ENCODE data around the gene OR2B2.
"Not testable (repeated sequence)": the region's sequence is repeated elsewhere in the genome, so short reads cannot be mapped to it uniquely, and the experiment has no call there.

OR2B2 gene

DNA sequence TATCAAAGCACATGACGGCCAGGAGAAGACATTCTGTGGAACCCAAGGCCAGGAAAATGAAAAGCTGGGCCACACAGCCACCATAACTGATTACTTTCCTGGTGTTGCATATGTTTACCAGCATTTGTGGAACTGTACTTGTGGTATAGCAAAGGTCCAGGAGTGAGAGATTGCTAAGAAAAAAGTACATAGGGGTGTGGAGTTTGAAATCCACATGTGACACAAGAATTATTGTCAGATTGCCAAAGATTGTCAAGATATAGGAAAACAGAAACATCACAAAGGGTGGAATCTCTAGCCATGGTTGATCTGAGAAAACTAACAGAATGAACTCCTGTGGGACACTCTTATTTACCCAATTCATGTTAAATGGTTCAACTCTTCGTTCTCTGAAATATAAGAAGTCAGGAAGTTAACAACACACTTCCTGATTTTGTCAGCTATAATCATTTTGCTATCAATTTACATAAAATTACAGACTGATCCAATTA is at the start of gene OR2B2:
Gene OR2B2 (minus strand): TSS at position 441 of the 491 bp plus-strand sequence. CDS start 77 bp downstream, at position 364.
- no peak for DNase-seq (ENCODE audit: low spot score)

DNA sequence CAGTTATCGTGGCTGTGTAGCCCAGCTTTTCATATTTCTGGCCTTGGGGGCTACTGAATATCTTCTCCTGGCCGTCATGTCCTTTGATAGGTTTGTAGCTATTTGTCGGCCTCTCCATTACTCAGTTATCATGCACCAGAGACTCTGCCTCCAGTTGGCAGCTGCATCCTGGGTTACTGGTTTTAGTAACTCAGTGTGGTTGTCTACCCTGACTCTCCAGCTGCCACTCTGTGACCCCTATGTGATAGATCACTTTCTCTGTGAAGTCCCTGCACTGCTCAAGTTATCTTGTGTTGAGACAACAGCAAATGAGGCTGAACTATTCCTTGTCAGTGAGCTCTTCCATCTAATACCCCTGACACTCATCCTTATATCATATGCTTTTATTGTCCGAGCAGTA is 45.3 kb upstream of the OR2B2 start:
- DNase-seq (ENCODE audit: low spot score): no peak

GRCh38 chr6:27956941-27957340 is 44.7 kb upstream of the OR2B2 start, which contains the start of gene OR2B6:
OR2B6 (plus strand) TSS chr6:27957241; CDS start chr6:27957241, 0 bp downstream.
- DNase-seq (ENCODE audit: low spot score): no peak

DNA sequence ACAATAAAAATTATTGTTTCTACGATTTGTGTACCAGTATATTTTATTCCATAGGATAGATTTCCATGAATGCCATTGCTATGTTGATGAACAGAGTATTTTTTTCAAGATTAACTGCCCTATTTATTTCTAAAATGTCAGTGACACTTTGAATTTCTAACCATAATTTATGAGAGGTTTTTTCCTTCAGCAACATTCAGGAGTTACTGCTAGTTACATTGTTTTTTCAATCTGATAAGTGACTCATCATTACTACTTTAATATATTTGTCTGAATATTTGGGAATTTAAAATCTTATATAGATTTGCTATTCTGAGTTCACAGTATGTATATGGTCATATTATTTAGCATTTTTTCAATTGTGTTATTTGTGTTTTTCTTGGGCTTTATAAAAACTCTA is 38.8 kb upstream of the OR2B2 start:
- DNase-seq (ENCODE audit: low spot score): no peak

GRCh38 chr6:27948237-27948636 is 36.0 kb upstream of the OR2B2 start:
- no peak for DNase-seq (ENCODE audit: low spot score)

- not testable (repeated sequence) for DNase-seq (ENCODE audit: low spot score)
Observed at GRCh38 chr6:27943072-27943471, 30.9 kb upstream of the OR2B2 start.

DNA sequence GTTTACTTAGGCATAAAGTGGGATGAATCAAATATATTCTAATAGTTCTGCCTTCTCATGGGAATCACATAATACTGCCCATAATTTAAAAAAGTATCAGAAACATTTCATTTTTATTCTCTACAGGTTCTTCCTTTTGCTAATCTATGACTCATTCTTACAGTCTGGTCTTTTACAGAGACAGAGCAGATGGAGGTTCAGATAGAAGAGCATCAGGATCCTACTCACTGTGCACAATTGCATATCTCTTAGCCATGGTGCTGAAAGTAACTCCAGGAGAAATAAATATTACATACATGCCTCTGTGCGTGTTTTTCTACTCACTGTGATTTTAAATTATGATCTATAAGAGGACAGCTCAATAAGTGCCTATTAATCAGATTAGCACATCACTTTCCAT is 28.6 kb upstream of the OR2B2 start:
- no peak for DNase-seq (ENCODE audit: low spot score)

GRCh38 chr6:27931209-27931608 is 19.0 kb upstream of the OR2B2 start:
- DNase-seq (ENCODE audit: low spot score): no peak

- not testable (repeated sequence) for DNase-seq (ENCODE audit: low spot score)
Observed at GRCh38 chr6:27929930-27930329, 17.7 kb upstream of the OR2B2 start.

DNA sequence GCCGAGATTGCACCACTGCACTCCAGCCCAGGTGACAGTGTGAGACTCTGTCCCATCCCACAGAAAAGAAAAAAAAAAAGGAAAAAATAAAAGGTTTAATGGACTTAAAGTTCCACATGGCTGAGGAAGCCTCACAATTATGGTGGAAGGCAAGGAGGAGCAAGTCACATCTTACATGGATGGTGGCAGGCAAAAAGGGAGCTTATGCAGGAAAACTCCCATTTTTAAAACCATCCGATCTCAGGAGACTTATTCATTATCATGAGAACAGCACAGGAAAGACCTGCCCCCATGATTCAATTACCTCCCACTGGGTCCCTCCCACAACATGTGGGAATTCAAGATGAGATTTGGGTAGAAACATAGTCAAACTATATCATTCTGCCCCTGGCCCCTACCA is 15.8 kb upstream of the OR2B2 start:
- not testable (repeated sequence) for DNase-seq (ENCODE audit: low spot score)

DNA sequence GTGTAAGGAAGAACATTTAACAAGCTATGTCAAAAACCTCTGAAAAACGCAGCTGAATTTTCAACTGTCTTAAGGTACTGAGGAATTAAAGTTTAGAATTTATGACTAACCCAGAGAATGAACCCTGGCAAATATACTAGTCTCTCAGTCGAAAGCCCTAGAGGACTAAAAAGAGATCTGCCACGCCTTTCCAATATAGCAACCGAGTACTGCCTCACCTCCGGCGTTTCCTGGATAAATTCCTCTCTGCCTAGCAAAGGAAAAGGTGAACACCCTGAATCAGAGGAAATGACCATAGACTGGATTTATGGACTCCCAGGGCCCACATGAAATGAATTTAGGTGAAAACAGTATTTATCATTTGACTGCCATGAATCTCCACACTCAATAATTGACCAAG is 12.0 kb upstream of the OR2B2 start:
- DNase-seq (ENCODE audit: low spot score): no peak

DNA sequence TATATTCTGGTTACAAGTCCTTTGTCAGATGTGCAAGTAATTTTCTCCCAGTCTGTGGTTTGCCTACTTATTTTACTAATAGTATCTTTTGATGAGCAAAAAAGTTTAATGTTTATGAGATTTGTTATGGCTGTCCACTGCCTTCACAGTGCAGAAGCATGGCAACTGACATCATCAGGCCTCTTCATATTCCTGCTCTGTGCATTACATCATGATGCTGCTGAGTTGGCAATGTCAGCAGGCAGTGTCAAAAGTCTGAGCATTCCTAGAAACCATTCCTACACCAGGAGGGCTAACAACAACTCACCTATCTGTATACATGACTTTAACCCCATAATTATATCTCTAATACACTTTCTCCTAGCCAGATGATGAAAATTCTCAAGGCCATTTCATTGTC is 10.8 kb upstream of the OR2B2 start:
- DNase-seq (ENCODE audit: low spot score): no peak

GRCh38 chr6:27908017-27908416 is 4.2 kb downstream of the OR2B2 start:
- DNase-seq (ENCODE audit: low spot score): no peak

GRCh38 chr6:27902335-27903314 is 9.6 kb downstream of the OR2B2 start:
- DNase-seq (ENCODE audit: low spot score): peak; percentile 91

DNA sequence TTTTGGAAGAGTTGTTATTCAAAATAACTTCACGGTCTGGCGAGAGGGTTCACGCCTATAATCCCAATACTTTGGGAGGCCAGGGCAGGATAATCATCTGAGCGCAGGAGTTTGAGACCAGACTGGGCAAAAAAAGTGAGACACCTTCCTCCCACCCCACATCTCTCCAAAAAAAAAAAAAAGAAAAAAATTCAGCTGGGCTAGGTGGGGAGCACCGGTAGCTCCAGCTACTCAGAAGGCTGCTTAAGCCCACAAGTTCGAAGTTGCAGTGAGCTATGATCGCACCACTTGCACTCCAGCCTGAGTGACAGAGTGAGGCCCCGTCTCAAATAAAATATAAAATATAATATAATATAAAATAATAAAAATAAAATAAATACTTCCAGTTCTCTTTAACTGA is 10.4 kb downstream of the OR2B2 start:
- no peak for DNase-seq (ENCODE audit: low spot score)

DNA sequence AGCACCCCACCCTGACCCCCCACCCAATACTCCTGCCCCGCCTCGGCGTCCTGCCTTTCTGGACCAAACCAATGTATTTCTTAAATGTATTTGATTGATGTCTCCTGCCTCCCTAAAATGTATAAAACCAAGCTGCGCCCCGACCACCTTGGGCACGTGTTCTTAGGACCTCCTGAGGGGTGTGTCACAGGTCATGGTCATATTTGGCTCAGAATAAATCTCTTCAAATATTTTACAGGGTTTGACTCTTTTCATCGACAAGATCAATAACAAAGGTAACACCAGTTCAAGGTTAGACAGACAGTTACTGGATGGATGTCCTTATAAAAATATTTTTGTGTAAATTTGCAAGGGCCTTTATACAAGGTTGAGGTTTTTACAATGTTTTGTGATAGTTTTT is 12.0 kb downstream of the OR2B2 start:
- not testable (repeated sequence) for DNase-seq (ENCODE audit: low spot score)

DNA sequence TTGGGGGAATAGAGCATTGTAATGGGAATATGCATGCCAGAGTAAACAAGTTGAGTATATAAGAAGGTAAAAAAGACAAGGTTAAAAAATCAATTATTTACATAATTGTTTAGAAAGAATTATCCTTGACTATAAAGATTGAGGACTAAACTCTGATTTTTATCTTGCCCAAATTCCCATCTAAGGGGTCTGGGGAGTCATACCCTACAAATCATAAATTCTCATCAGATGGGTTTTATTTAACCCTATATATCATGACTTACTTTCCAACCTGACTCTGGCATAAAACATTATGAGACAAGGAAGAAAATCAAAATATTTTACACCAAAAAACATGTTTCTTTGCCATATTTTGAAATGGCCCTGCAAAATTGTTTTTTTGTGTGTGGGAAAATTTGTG is 12.7 kb downstream of the OR2B2 start:
- no peak for DNase-seq (ENCODE audit: low spot score)

GRCh38 chr6:27897580-27898206 is 14.5 kb downstream of the OR2B2 start:
- no peak for DNase-seq (ENCODE audit: low spot score)

DNA sequence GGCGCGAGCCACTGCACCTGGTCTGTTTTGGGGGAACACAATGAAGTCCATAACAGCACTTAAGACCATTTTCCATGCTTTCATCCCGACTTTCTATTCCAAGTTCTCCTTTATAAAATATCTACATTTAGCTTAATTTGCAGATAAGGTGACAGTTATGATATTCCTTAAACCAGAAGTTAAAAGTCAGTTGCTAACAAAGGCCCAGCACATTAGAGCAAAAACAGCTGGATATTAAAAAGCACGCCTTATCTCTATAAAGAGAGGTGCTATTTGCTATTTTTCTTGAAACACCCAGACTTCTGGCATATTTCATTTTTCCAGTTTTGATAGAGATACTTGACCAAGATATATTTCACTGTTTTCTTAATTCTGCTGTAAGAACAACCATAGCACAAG is 15.8 kb downstream of the OR2B2 start:
- DNase-seq (ENCODE audit: low spot score): peak; percentile 46

DNA sequence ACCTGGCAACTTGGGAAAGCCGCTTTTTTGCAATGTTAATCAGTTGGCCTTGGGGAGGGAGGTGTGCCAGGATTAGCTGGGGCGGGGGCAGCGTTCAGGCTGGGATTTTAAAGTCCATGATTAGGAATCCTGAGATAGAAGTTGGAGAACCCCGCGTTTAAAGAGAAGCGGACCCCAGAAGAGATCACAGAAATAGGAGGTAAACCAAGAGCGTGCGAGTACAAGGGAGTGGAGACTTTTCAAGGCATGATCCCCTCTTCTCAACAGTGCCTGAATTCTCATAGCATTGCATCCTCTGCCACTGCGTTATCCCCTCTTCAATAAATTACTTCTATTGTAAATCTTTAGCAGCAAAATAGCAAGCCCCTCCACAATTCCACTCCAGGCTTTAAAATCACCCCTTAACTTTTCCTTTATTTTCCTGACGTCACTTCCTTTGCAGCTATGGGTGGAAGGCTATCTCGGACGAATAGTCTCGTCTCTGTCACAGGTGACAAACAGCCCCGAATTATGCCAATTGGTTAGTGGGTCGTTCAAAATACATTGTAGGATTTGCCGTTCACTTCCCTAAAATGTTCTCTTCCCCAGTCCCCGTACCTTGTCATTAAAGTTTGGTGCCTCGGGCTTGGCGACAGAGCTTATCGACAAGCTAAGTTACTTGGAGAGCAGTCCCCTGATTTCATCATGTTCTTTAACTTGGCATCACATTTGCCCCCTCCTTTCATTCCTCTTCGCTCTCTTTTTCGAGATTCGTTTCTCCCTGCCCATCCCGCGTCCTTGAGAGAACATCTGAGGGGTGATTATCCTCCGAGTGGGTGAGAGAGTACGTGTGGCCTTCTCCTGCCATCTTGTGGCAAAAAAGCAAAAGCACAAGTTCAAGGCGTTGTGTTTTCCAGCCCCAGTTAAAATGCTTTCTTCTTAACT is 17.1 kb downstream of the OR2B2 start:
- peak; percentile 96 for DNase-seq (ENCODE audit: low spot score)

DNA sequence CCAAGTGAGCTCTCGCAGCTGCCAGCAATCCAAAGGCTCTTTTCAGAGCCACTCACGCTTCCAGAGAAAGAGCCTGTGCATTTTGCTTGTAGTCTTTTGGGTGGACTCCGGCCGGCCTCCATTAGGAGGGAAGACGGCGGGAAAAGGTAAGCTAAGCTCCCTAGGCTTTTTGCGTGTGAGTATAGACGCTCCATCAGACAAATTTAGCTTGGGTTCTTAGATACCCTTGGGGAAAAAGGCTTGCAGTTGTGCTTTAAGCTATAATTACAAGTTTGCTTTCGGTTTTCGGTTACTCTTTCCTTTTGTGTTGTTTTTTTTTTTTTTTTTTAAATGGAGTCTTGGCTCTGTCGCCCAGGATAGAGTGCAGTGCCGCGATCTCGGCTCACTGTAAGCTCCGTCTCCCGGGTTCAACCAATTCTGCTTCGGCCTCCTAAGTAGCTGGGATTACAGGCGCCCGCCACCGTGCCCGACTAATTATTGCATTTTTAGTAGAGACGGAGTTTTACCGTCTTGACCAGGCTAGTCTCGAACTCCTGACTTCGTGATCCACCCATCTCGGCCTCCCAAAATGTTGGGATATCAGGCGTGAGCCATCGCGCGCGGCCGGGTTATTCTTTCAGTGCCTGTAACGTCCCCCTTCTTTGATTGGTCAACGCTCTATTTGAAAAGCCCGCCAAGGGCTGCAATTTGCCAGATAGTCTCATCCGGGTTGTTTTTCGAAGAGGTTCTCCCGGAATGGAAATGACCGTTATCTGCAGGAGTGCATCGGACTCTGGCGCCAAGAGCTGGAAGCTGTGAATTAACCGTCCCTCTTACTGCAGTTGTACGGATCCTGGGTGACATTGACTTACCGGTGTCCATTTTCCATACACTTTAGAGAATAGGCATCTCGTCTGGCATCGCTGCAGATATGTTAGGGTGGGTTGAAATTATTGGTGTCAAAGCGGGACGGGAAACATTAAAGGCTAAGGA is 18.1 kb downstream of the OR2B2 start:
- DNase-seq (ENCODE audit: low spot score): peak; percentile 90

Data from NAMALWA (cell line).